Panc1 (cell line): Measurements from ENCODE around the gene SLC10A7. TPM values are rescaled to one million over a fixed set of nuclear protein-coding genes. Genes with fewer than 3 reads are reported as not detected.

Experiments used
- ATAC-seq: fragments of 200-7000 bp; cut with Tn5 transposase; 2 replicates; pipeline ENCODE4 v1.9.1; 2020; ENCODE audit warnings: mild to moderate bottlenecking, moderate library complexity
- BruUV-seq: library from RNA; stranded (reverse); fragments of 400-500 nt; replicated peaks from 2 replicates; lab custom pipeline; 2021; lab: Mats Ljungman, UMichigan
- CTCF ChIA-PET: fragments of 300-600 bp; sonication (Branson Sonifier 250); formaldehyde crosslinking; loops from one replicate; lab custom pipeline; 2022; ENCODE audit warnings: antibody characterized with exemption; lab: Charles Lee
- POLR2A ChIA-PET: fragments of 300-600 bp; sonication (Branson Sonifier 250); formaldehyde crosslinking; loops from one replicate; lab custom pipeline; 2022; ENCODE audit warnings: antibody characterized with exemption; lab: Charles Lee
- DNase-seq: peaks from one replicate; pipeline ENCODE4 v3.0.0-alpha.2; 2010; ENCODE audit warnings: low read depth, low spot score
- H3K27ac ChIP-seq: 2 replicates; pipeline ENCODE4 v1.5.1; 2011; ENCODE audit warnings: mild to moderate bottlenecking, low read length, inconsistent platforms
- H3K27me3 ChIP-seq: fragments of 200-500 bp; sonication (Bioruptor generic); 2 replicates; pipeline ENCODE4 v1.6.0; 2014; ENCODE audit warnings: low read length, inconsistent platforms; ENCODE audit not compliant: control insufficient read depth, insufficient read depth
- H3K36me3 ChIP-seq: fragments of 200-500 bp; sonication (Bioruptor generic); 2 replicates; pipeline ENCODE4 v1.5.1; 2014; ENCODE audit warnings: inconsistent platforms, mild to moderate bottlenecking, low read length, moderate library complexity; ENCODE audit not compliant: control insufficient read depth, insufficient read depth
- H3K4me1 ChIP-seq: 2 replicates; pipeline ENCODE4 v1.5.1; 2011; ENCODE audit warnings: inconsistent platforms, mild to moderate bottlenecking, low read length, moderate library complexity; ENCODE audit not compliant: control insufficient read depth, insufficient read depth
- H3K4me3 ChIP-seq, 2 experiments: 2 replicates each; pipeline ENCODE4 v1.5.1; 2011 to 2012; ENCODE audit warnings: low read depth in 2 of 2, low read length in 2 of 2, mild to moderate bottlenecking in 2 of 2, inconsistent platforms in 1 of 2, moderate library complexity in 1 of 2
- H3K9me3 ChIP-seq: fragments of 200-500 bp; sonication (Bioruptor generic); 2 replicates; pipeline ENCODE4 v1.5.1; 2014; ENCODE audit warnings: low read depth, mild to moderate bottlenecking, inconsistent platforms, low read length, moderate library complexity; ENCODE audit not compliant: control insufficient read depth, insufficient read depth
- CTCF ChIP-seq: fragments of 450-650 bp; IDR thresholded peaks from 2 replicates; pipeline ENCODE4 v1.5.1; 2017; ENCODE audit warnings: mild to moderate bottlenecking
- POLR2AphosphoS5 ChIP-seq: IDR thresholded peaks from 2 replicates; pipeline ENCODE4 v1.6.1; 2012; ENCODE audit warnings: mild to moderate bottlenecking, low read depth, low read length, moderate library complexity
- REST ChIP-seq, 2 experiments: IDR thresholded peaks; 2 replicates each; pipeline ENCODE4 v1.6.1; 2011 to 2012; ENCODE audit warnings: low read depth in 2 of 2, control low read depth in 1 of 2, low read length in 1 of 2, mild to moderate bottlenecking in 1 of 2, moderate library complexity in 1 of 2; ENCODE audit not compliant: insufficient read depth in 1 of 2
- SIN3A ChIP-seq: IDR thresholded peaks from 2 replicates; pipeline ENCODE4 v1.6.1; 2012; ENCODE audit warnings: low read depth, mild to moderate bottlenecking, low read length, moderate library complexity, borderline replicate concordance; ENCODE audit not compliant: insufficient read depth
- TCF7L2 ChIP-seq: IDR thresholded peaks from 2 replicates; pipeline ENCODE4 v1.6.1; 2011; ENCODE audit warnings: mild to moderate bottlenecking, low read depth, low read length, inconsistent platforms
- in situ Hi-C: cut with HindIII; loops from 2 replicates; pipeline ENCODE4 v1.10.0; 2016; ENCODE audit warnings: low sequenced_read_pairs, low pct_unique_long_range_greater_than_20kb
- intact Hi-C: fragments of 100-400 bp; cut with micrococcal nuclease; formaldehyde crosslinking; loops from one replicate; pipeline ENCODE4 v1.10.0; 2022; ENCODE audit not compliant: unreplicated experiment
- total RNA-seq: library from RNA; stranded (reverse); gene quantifications from one replicate; pipeline ENCODE4 v1.2.1, GENCODE V29; 2021; ENCODE audit not compliant: unreplicated experiment

Gene SLC10A7
- total RNA-seq, 1 experiment from 2014 or later = 1.5 TPM

DNA sequence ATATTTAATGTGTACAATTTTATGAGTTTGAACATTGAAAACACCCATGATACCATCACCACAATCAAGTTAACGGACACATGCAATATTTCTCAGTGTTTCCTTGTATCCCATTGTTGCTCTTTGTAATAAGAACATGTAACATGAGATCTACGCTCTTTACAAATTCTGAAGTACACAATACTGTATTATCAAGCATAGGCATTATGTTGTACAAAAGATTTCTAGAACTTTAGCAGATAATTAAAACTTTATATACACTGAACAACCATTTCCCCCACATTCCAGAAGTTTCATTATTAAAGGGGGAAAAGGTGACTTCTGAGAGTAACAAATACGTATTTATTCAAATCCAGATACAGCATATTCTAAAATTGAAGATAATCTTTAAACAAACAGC lies 114.5 kb downstream of the SLC10A7 start:
- CTCF ChIA-PET = no interaction called here
- no peak for TF ChIP-seq TCF7L2
- TF ChIP-seq REST (IDR thresholded peaks at IDR 0.05; ENCODE audit: insufficient read depth in 1 of 2, low read depth in 2 of 2, low read length in 1 of 2) = no peak
- TF ChIP-seq SIN3A = no peak
- TF ChIP-seq CTCF = no peak
- no peak for TF ChIP-seq POLR2AphosphoS5
- BruUV-seq = no TSS peak
- POLR2A ChIA-PET = no interaction called here
- H3K9me3 ChIP-seq = no peaks in the 10 kb centered on the region
- DNase-seq (no peak), ATAC-seq (no peak)
- no peaks in the 10 kb centered on the region for H3K36me3 ChIP-seq
- intact Hi-C loops = no loop called here
- H3K4me3 ChIP-seq = no peak overlapping the region
- no peaks in the 10 kb centered on the region for H3K4me1 ChIP-seq
- H3K27me3 ChIP-seq = no peaks in the 10 kb centered on the region
- in situ Hi-C loops = no loop called here
- H3K27ac ChIP-seq = no peak overlapping the region

GRCh38 chr4:146401274-146401673 lies 120.5 kb downstream of the SLC10A7 start:
- Histone ChIP-seq H3K36me3 (no peaks in the 10 kb centered on the region), H3K27me3 (no peaks in the 10 kb centered on the region), H3K9me3 (no peaks in the 10 kb centered on the region), H3K4me1 (no peaks in the 10 kb centered on the region), H3K4me3 (no peak overlapping the region), H3K27ac (no peak overlapping the region)
- BruUV-seq = no TSS peak
- POLR2A ChIA-PET = no interaction called here
- ATAC-seq (no peak), DNase-seq (no peak)
- in situ Hi-C loops (no loop called here), intact Hi-C loops (no loop called here)
- CTCF ChIA-PET = no interaction called here
- TF ChIP-seq SIN3A (no peak), REST (IDR thresholded peaks at IDR 0.05; ENCODE audit: insufficient read depth in 1 of 2, low read depth in 2 of 2, low read length in 1 of 2) (no peak), POLR2AphosphoS5 (no peak), CTCF (no peak), TCF7L2 (no peak)
